ENCODE data around the gene RPS27A.

- no peak for TF ChIP-seq CTCF (IDR thresholded peaks at IDR 0.05; ENCODE audit: low read depth, low read length)
- no peak for TF ChIP-seq EZH2phosphoT487 (IDR thresholded peaks at IDR 0.05; ENCODE audit: low read depth)
Measured at GRCh38 chr2:55239656-55240222, 7.3 kb downstream of the RPS27A start.

All from OCI-LY3 (cell line).